ENCODE data around the gene ZNF76. TPM values are rescaled to one million over a fixed set of nuclear protein-coding genes. Genes with fewer than 3 reads are reported as not detected.

Gene ZNF76
- total and polyA plus RNA-seq, 10 of the 15 experiments (the other 5 are each of a cell fraction or from before 2014, with no cell fraction given) = 2.8 to 41.0 (median 24.8) TPM

DNA sequence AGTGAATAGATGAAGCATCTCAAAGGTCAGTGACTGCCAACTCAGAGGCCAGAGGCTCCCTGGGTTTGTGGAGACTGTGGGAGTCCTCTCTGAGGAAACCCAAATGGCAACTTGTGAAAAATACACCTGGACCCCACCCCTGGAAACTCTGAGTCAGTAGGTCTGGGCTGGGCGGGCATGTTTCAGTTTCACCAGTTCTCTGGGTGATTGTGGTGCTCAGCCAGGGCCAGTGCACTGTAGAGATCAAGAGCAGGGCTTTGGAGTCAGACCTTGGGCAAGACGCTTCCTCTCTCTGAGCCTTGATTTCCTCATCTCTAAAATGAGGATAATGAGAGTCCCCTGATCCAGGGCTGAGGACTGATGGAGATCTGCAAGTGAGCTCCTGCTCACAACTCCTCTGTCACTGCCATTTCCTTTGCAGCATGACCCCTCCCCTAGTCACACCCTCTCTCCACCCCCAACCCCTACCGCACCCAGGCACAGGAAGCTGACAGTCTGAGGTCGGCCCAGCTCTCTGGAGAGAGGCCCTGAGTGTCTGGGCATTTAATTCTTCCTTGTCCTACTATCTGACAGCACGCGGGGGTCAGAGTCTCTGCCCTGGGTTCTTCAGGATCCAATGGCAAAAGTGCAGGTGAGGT lies 43.2 kb downstream of the ZNF76 start:
- H3K27me3 ChIP-seq (replicated peaks in 1 of 2; ENCODE audit: control insufficient read depth in 2 of 2, insufficient read depth in 2 of 2, low read length in 1 of 2) = no peaks in the 10 kb centered on the region
- H3K27ac ChIP-seq (ENCODE audit: control insufficient read depth, insufficient read depth) = peak overlapping the region; percentile 81
- DNase-seq (ENCODE audit: low read depth, low spot score) (peak; percentile 77), FAIRE-seq (peak; percentile 96), ATAC-seq (peak; percentile 89)
- in situ Hi-C loops (cut with MboI) (no loop called here), intact Hi-C loops (cut with micrococcal nuclease; ENCODE audit: unreplicated experiment) (no loop called here)
- ChIA-PET CTCF (interaction anchor here (0.6 to 1.7 kb wide), 10 partner anchors 9 to 435 kb away, joined by 3 to 16 read pairs (median 4); partner anchors contain the start of genes FANCE and PPARD), POLR2A (interaction anchor here (0.6 to 1.3 kb wide), 7 partner anchors 11 to 1461 kb away, joined by 3 to 6 read pairs (median 3); no protein-coding TSS in a partner anchor), SMC1A (ENCODE audit: uncharacterized antibody, unreplicated experiment) (interaction anchor here (0.7 to 1.8 kb wide), 5 partner anchors 13 to 165 kb away, joined by 3 to 13 read pairs (median 7); partner anchors contain the start of gene RPL10A), RAD21 (ENCODE audit: unreplicated experiment) (interaction anchor here (0.7 to 1.9 kb wide), 12 partner anchors 9 to 511 kb away, joined by 3 to 8 read pairs (median 4); partner anchors contain the start of genes BLTP3A, FANCE, PPARD and RPL10A)
- H3K9ac ChIP-seq (ENCODE audit: control insufficient read depth, insufficient read depth, low read length) = peak overlapping the region; percentile 75
- no peaks in the 10 kb centered on the region for H3K9me3 ChIP-seq (replicated peaks; ENCODE audit: control insufficient read depth, insufficient read depth, low read length)
- peak overlapping the region; percentile 63 for H3K4me3 ChIP-seq
- H4K20me1 ChIP-seq (ENCODE audit: control insufficient read depth, insufficient read depth) = no peaks in the 10 kb centered on the region
- H3K4me1 ChIP-seq (ENCODE audit: control insufficient read depth, insufficient read depth, low read length) = peaks cover 28% of the 10 kb centered on the region
- H3K4me2 ChIP-seq (ENCODE audit: control insufficient read depth, insufficient read depth) = peak overlapping the region; percentile 97
- peak overlapping the region; percentile 75 for H2AFZ ChIP-seq (ENCODE audit: control insufficient read depth, low read depth, low read length)
- BruUV-seq (replicated peaks) = no TSS peak
- 0% methylated on average over 6 of the region's 6 CpGs for WGBS (ENCODE audit: insufficient coverage, insufficient replicate concordance, low lambda C conversion rate, missing lambda C conversion rate)
- H3K79me2 ChIP-seq (ENCODE audit: control insufficient read depth, insufficient read depth, low read length) = peaks cover 55% of the 10 kb centered on the region
- H3K36me3 ChIP-seq (ENCODE audit: control insufficient read depth in 2 of 2, insufficient read depth in 2 of 2, low read length in 1 of 2) = peaks cover 0 to 10% of the 10 kb centered on the region in 2 experiments; a peak in 1 of 4 replicates
- TF ChIP-seq POLR2AphosphoS5 (IDR thresholded peaks at IDR 0.05; ENCODE audit: low read length) (peak; percentile 61), BHLHE40 (IDR thresholded peaks at IDR 0.05; ENCODE audit: borderline replicate concordance in 1 of 2, low read depth in 2 of 2, low read length in 1 of 2) (0 out of 4 replicates have a peak, but pooled peaks of 1 of the 2 experiments have one; percentile 20), NBN (IDR thresholded peaks at IDR 0.05) (0 out of 2 replicates have a peak, but pooled peaks have one; percentile 70), POLR2A (IDR thresholded peaks at IDR 0.05; ENCODE audit: low read depth, low read length) (peak; percentile 73), YY1 (IDR thresholded peaks at IDR 0.05; ENCODE audit: low read depth, low read length) (0 out of 2 replicates have a peak, but pooled peaks have one; percentile 10), RUNX3 (IDR thresholded peaks at IDR 0.05; ENCODE audit: low read length) (peak; percentile 66), ATF7 (IDR thresholded peaks at IDR 0.05; ENCODE audit: low read depth) (peak; percentile 67), RCOR1 (conservative IDR thresholded peaks at IDR 0.05; ENCODE audit: low read depth, low read length) (no peak), EED (IDR thresholded peaks at IDR 0.05; ENCODE audit: low read depth) (peak; percentile 50; the same call in 1 of the 2 replicates), CHD1 (IDR thresholded peaks at IDR 0.05; ENCODE audit: low read depth, low read length) (0 out of 2 replicates have a peak, but pooled peaks have one; percentile 63), IKZF2 (IDR thresholded peaks at IDR 0.05) (peak; percentile 29 to 39; a peak in 2 of 4 replicates), MEF2B (IDR thresholded peaks at IDR 0.05; ENCODE audit: partially characterized antibody, poor library complexity, severe bottlenecking) (peak; percentile 22), JUND (IDR thresholded peaks at IDR 0.05; ENCODE audit: low read depth, low read length) (0 out of 2 replicates have a peak, but pooled peaks have one; percentile 61)
- TF ChIP-seq, protein P1, sequence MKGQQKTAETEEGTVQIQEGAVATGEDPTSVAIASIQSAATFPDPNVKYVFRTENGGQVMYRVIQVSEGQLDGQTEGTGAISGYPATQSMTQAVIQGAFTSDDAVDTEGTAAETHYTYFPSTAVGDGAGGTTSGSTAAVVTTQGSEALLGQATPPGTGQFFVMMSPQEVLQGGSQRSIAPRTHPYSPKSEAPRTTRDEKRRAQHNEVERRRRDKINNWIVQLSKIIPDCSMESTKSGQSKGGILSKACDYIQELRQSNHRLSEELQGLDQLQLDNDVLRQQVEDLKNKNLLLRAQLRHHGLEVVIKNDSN (IDR thresholded peaks at IDR 0.05; ENCODE audit: borderline replicate concordance, extremely low read length, insufficient read depth, low read depth, low read length) = no peak
- TF ChIP-seq, protein P2, sequence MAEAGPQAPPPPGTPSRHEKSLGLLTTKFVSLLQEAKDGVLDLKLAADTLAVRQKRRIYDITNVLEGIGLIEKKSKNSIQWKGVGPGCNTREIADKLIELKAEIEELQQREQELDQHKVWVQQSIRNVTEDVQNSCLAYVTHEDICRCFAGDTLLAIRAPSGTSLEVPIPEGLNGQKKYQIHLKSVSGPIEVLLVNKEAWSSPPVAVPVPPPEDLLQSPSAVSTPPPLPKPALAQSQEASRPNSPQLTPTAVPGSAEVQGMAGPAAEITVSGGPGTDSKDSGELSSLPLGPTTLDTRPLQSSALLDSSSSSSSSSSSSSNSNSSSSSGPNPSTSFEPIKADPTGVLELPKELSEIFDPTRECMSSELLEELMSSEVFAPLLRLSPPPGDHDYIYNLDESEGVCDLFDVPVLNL (IDR thresholded peaks at IDR 0.05; ENCODE audit: low read depth, low read length) = 0 out of 2 replicates have a peak, but pooled peaks have one; percentile 17
- TF ChIP-seq, protein P3, sequence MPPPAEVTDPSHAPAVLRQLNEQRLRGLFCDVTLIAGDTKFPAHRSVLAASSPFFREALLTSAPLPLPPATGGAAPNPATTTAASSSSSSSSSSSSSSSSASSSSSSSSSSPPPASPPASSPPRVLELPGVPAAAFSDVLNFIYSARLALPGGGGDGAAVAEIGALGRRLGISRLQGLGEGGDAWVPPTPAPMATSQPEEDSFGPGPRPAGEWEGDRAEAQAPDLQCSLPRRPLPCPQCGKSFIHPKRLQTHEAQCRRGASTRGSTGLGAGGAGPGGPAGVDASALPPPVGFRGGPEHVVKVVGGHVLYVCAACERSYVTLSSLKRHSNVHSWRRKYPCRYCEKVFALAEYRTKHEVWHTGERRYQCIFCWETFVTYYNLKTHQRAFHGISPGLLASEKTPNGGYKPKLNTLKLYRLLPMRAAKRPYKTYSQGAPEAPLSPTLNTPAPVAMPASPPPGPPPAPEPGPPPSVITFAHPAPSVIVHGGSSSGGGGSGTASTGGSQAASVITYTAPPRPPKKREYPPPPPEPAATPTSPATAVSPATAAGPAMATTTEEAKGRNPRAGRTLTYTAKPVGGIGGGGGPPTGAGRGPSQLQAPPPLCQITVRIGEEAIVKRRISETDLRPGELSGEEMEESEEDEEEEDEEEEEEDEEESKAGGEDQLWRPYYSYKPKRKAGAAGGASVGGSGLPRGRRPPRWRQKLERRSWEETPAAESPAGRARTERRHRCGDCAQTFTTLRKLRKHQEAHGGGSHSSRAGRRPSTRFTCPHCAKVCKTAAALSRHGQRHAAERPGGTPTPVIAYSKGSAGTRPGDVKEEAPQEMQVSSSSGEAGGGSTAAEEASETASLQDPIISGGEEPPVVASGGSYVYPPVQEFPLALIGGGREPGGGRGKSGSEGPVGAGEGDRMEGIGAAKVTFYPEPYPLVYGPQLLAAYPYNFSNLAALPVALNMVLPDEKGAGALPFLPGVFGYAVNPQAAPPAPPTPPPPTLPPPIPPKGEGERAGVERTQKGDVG (CRISPR knock-in tag; IDR thresholded peaks at IDR 0.05) = no peak
- TF ChIP-seq, protein P4, sequence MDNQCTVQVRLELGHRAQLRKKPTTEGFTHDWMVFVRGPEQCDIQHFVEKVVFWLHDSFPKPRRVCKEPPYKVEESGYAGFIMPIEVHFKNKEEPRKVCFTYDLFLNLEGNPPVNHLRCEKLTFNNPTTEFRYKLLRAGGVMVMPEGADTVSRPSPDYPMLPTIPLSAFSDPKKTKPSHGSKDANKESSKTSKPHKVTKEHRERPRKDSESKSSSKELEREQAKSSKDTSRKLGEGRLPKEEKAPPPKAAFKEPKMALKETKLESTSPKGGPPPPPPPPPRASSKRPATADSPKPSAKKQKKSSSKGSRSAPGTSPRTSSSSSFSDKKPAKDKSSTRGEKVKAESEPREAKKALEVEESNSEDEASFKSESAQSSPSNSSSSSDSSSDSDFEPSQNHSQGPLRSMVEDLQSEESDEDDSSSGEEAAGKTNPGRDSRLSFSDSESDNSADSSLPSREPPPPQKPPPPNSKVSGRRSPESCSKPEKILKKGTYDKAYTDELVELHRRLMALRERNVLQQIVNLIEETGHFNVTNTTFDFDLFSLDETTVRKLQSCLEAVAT (IDR thresholded peaks at IDR 0.05) = peak; percentile 91

All from GM12878 (cell line).